ENCODE measurements around the gene HERC2. TPM values are rescaled to one million over a fixed set of nuclear protein-coding genes. Genes with fewer than 3 reads are reported as not detected.
A peak's percentile ranks its signal among the peaks of the same experiment; 100 is the strongest.

The HERC2 gene
- total and polyA plus RNA-seq, 2 of the 4 experiments (the other 2 are of a cell fraction) = 20.8 to 28.9 TPM

DNA sequence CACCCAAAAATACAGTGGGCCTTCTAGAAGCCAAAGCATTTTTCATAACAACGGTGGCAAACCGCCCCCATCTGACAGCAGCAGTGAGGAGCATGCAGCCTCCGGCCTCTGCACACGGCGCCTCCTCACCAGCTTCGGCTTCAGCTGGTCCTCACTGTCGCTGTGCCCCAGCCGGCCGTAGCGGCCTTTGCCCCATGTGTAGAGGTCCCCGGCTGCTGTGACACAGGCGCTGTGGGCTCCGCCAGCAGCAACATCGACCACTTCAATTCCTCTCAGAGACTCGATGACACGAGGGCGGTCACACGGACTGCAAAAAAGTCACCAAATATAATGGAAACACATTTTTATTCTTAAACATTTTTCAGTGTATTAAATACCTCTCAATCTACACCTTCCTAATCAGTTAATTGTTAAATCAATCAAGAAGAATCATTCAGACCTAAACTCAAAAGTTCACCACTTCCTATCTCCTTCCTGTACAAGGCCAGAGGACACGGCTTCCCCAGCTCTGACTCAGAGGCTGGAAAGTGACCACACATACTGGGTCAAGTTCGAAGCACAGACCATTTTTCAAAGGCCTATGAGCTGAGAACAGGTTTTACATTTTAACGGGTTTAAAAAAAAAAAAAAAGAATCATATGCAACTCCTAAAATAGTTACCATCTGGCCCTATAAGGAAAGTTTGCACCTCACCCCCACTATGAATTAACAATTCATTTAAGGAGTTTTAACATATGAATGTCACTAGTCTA is 189.3 kb downstream of the HERC2 start:
- H2BK120ac ChIP-seq (ENCODE audit: low read depth, low read length) = 0 out of 2 replicates have a peak overlapping the region, but pooled peaks have one; percentile 9
- no peak overlapping the region for H3K27ac ChIP-seq (ENCODE audit: insufficient read depth, low read length)
- peaks cover 9% of the 10 kb centered on the region for H3K4me1 ChIP-seq (ENCODE audit: control insufficient read depth, insufficient read depth, low read length)
- no peak overlapping the region for H3K4me2 ChIP-seq (ENCODE audit: low read depth, low read length)
- in situ Hi-C loops (cut with MboI; ENCODE audit: low sequenced_read_pairs) (no loop called here), intact Hi-C loops (cut with micrococcal nuclease) (no loop called here), dilution Hi-C loops (cut with HindIII; ENCODE audit: low sequenced_read_pairs, unreplicated experiment) (no loop called here)
- H3K18ac ChIP-seq (ENCODE audit: low read depth, low read length) = no peak overlapping the region
- peak overlapping the region; percentile 15; the same call in 1 of the 2 replicates for H2AK5ac ChIP-seq (ENCODE audit: low read depth, low read length)
- no peak overlapping the region for H3K4me3 ChIP-seq (ENCODE audit: insufficient read depth, low read depth, low read length)
- peak overlapping the region; percentile 11 for H2AK9ac ChIP-seq (replicated peaks; ENCODE audit: low read depth, low read length, poor library complexity)
- no peaks in the 10 kb centered on the region for H3K27me3 ChIP-seq (ENCODE audit: control insufficient read depth, insufficient read depth, low read length)
- ChIA-PET POLR2A (ENCODE audit: unreplicated experiment) (no interaction called here), CTCF (interaction anchor here (0.7 to 1.2 kb wide), 2 partner anchors 9 to 11 kb away, joined by 3 read pairs; no protein-coding TSS in a partner anchor)
- no peak overlapping the region for H4K8ac ChIP-seq (ENCODE audit: low read depth in 2 of 2, low read length in 2 of 2)
- H4K5ac ChIP-seq (ENCODE audit: low read depth, low read length) = no peak overlapping the region
- peaks cover 3% of the 10 kb centered on the region in 2 experiments; a peak in 1 of 4 replicates for H3K79me1 ChIP-seq (ENCODE audit: low read depth in 1 of 2, low read length in 2 of 2)
- H3K23ac ChIP-seq (ENCODE audit: low read depth, low read length) = no peak overlapping the region
- peaks cover 32% of the 10 kb centered on the region for H3K36me3 ChIP-seq (ENCODE audit: control insufficient read depth, insufficient read depth, low read length)
- H3K14ac ChIP-seq (replicated peaks; ENCODE audit: low read depth, low read length) = 0 out of 2 replicates have a peak overlapping the region, but pooled peaks have one; percentile 14
- peak; percentile 68 for DNase-seq
- ATAC-seq (ENCODE audit: low read depth) = peak; percentile 83
- peaks cover 5% of the 10 kb centered on the region; the same call in 1 of the 2 replicates for H3K9me1 ChIP-seq (ENCODE audit: insufficient read depth, low read length)
- no peak overlapping the region; the same call in 1 of the 2 replicates for H4K91ac ChIP-seq (ENCODE audit: insufficient read depth, low read depth, low read length)
- no peaks in the 10 kb centered on the region for H3K9me3 ChIP-seq (ENCODE audit: control insufficient read depth, insufficient read depth, low read length)
- TF ChIP-seq MAZ (IDR thresholded peaks at IDR 0.05; ENCODE audit: borderline replicate concordance, low read depth, low read length) (no peak), NFE2L2 (IDR thresholded peaks at IDR 0.05; ENCODE audit: low read depth, low read length) (no peak), RFX5 (IDR thresholded peaks at IDR 0.05; ENCODE audit: low read depth, low read length) (no peak), FOS (IDR thresholded peaks at IDR 0.05; ENCODE audit: low read depth, low read length) (peak; percentile 21; the same call in 1 of the 2 replicates)
- TF ChIP-seq, protein P1, sequence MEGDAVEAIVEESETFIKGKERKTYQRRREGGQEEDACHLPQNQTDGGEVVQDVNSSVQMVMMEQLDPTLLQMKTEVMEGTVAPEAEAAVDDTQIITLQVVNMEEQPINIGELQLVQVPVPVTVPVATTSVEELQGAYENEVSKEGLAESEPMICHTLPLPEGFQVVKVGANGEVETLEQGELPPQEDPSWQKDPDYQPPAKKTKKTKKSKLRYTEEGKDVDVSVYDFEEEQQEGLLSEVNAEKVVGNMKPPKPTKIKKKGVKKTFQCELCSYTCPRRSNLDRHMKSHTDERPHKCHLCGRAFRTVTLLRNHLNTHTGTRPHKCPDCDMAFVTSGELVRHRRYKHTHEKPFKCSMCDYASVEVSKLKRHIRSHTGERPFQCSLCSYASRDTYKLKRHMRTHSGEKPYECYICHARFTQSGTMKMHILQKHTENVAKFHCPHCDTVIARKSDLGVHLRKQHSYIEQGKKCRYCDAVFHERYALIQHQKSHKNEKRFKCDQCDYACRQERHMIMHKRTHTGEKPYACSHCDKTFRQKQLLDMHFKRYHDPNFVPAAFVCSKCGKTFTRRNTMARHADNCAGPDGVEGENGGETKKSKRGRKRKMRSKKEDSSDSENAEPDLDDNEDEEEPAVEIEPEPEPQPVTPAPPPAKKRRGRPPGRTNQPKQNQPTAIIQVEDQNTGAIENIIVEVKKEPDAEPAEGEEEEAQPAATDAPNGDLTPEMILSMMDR (conservative IDR thresholded peaks at IDR 0.05; ENCODE audit: low read depth, low read length) = no peak
- no peak overlapping the region for H2AFZ ChIP-seq (replicated peaks; ENCODE audit: low read length, poor library complexity)
- no peak overlapping the region for H3K9ac ChIP-seq (ENCODE audit: low read depth, low read length)
- no TSS peak for BruUV-seq (replicated peaks)
- peak overlapping the region; percentile 9 for H2BK5ac ChIP-seq (ENCODE audit: low read depth, low read length, poor library complexity, severe bottlenecking)
- WGBS, 2 experiments (ENCODE audit: extremely low coverage in 2 of 2, insufficient read length in 1 of 2) = 87% methylated on average over 15 of the region's 21 CpGs; no CpG with 5 or more reads in 1 of the 2 experiments
- no peak overlapping the region for H2BK20ac ChIP-seq (ENCODE audit: low read depth, low read length)
- H3K4ac ChIP-seq (ENCODE audit: low read depth, low read length) = no peak overlapping the region
- H3K56ac ChIP-seq (ENCODE audit: extremely low read depth, insufficient read depth, low read length) = no peak overlapping the region
- no peak overlapping the region for H2BK15ac ChIP-seq (ENCODE audit: low read depth, low read length)
- H4K20me1 ChIP-seq (ENCODE audit: insufficient read depth, low read length) = no peaks in the 10 kb centered on the region; the same call in 1 of the 2 replicates
